GM13976 (cell line): ENCODE results near the gene ADGRG6.

Source experiments
- DNase-seq: peaks from one replicate; pipeline ENCODE4 v3.0.0; 2012; ENCODE audit warnings: low spot score
- CTCF ChIP-seq: IDR thresholded peaks from 2 replicates; pipeline ENCODE4 v1.5.1; 2012; ENCODE audit warnings: borderline replicate concordance, mild to moderate bottlenecking; ENCODE audit not compliant: insufficient read depth; ENCODE audit errors: extremely low read depth, missing control alignments, control extremely low read depth
- in situ Hi-C: fragments of 300-500 bp; cut with MboI; formaldehyde crosslinking; loops from one replicate; pipeline ENCODE4 v1.12.0; 2022; ENCODE audit warnings: low sequenced_read_pairs, mixed read lengths, inconsistent platforms; ENCODE audit not compliant: unreplicated experiment

The ADGRG6 gene

GRCh38 chr6:142457638-142458406, 156.0 kb downstream of the ADGRG6 start:
- DNase-seq, result no peak
- in situ Hi-C loops, result no loop called here
- TF ChIP-seq CTCF, result no peak

- in situ Hi-C loops, result no loop called here
- no peak for TF ChIP-seq CTCF
- no peak for DNase-seq
Measured at GRCh38 chr6:142458836-142459235, 157.0 kb downstream of the ADGRG6 start.

- in situ Hi-C loops, result no loop called here
Measured at GRCh38 chr6:142459271-142459670, 157.5 kb downstream of the ADGRG6 start.

GRCh38 chr6:142462260-142462659, 160.5 kb downstream of the ADGRG6 start:
- no peak for DNase-seq
- in situ Hi-C loops, result no loop called here
- no peak for TF ChIP-seq CTCF

More at GRCh38 chr6:142459271-142459670, 157.5 kb downstream of the ADGRG6 start:
- TF ChIP-seq CTCF, result no peak
- DNase-seq, result no peak

- TF ChIP-seq CTCF, result no peak
- DNase-seq, result no peak
- in situ Hi-C loops, result no loop called here
Measured at GRCh38 chr6:142463988-142464387, 162.2 kb downstream of the ADGRG6 start.

GRCh38 chr6:142469220-142469619, 167.4 kb downstream of the ADGRG6 start:
- no peak for DNase-seq
- TF ChIP-seq CTCF, result no peak
- in situ Hi-C loops, result no loop called here
